GM23248 (cell line): Measurements from ENCODE around the gene SYK.

Experiments used
- EZH2 ChIP-seq: fragments of 200-600 bp; sonication (generic); IDR thresholded peaks from 2 replicates; pipeline ENCODE4 v1.6.1; 2018; ENCODE audit warnings: antibody characterized with exemption, mild to moderate bottlenecking; ENCODE audit not compliant: insufficient read depth, poor library complexity, severe bottlenecking
- EZH2phosphoT487 ChIP-seq: fragments of 200-600 bp; sonication (generic); IDR thresholded peaks from 2 replicates; pipeline ENCODE4 v1.6.1; 2018; ENCODE audit warnings: antibody characterized with exemption, moderate library complexity, mild to moderate bottlenecking, low read depth; ENCODE audit not compliant: insufficient read depth

DNA sequence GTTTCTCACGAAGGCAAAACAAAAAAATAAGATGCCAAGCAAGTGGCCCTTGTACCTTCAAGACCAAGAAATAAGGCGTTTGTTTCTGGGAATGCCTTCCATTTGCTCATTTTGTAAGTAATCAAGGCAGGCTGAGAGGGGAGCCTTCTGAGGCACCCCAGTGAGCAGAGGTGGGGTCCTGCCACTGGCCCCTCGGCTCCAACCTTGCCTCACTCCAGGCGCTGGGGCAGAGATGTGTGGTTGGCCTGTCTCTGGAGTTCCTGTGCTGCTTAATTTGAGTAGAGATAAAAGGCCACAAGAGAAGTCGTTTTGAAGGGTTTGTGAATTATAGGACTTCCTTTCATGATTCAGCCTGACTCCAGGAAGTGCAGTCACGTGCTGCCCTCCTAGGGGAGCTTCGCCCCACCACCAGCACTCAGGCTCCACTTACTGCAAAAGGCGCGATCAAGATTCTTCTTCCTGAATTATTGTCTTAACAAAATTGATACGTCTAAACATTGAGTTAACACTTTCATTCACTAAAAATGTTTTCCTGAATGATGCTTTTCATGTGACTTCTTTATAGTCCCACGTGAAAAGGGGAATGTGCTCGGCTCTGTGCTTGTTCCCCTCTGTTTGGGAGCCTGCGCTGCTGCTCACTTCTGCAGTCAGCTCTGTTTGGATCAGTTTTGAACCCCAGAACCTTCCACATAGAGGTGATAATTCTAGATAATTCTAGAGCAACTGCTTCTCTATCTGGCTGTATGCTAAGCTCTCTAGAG lies 13.7 kb downstream of the SYK start:
- no peak for TF ChIP-seq EZH2phosphoT487
- no peak for TF ChIP-seq EZH2
